ENCODE data around the gene DDB1.

The DDB1 gene

GRCh38 chr11:61277186-61278000, 55.5 kb downstream of the DDB1 start:
- in situ Hi-C loops (cut with HindIII; ENCODE audit: low pct_unique_long_range_greater_than_20kb, low sequenced_read_pairs) = no loop called here
- no peak for TF ChIP-seq JUND (IDR thresholded peaks at IDR 0.05; ENCODE audit: low read depth)
- DNase-seq (ENCODE audit: low read depth in 1 of 2, low spot score in 1 of 2) = no peak

- TF ChIP-seq JUND (IDR thresholded peaks at IDR 0.05; ENCODE audit: low read depth) = no peak
- no peak for DNase-seq (ENCODE audit: low read depth in 1 of 2, low spot score in 1 of 2)
- in situ Hi-C loops (cut with HindIII; ENCODE audit: low pct_unique_long_range_greater_than_20kb, low sequenced_read_pairs) = no loop called here
These were observed 57.7 kb downstream of the DDB1 start for GRCh38 chr11:61275191-61275590.

- in situ Hi-C loops (cut with HindIII; ENCODE audit: low pct_unique_long_range_greater_than_20kb, low sequenced_read_pairs) = no loop called here
- no peak for TF ChIP-seq JUND (IDR thresholded peaks at IDR 0.05; ENCODE audit: low read depth)
- DNase-seq (ENCODE audit: low read depth in 1 of 2, low spot score in 1 of 2) = no peak
These were observed 58.8 kb downstream of the DDB1 start for GRCh38 chr11:61274084-61274483.

GRCh38 chr11:61273178-61274078, 59.5 kb downstream of the DDB1 start:
- no peak for TF ChIP-seq JUND (IDR thresholded peaks at IDR 0.05; ENCODE audit: low read depth)
- DNase-seq (ENCODE audit: low read depth in 1 of 2, low spot score in 1 of 2) = no peak
- in situ Hi-C loops (cut with HindIII; ENCODE audit: low pct_unique_long_range_greater_than_20kb, low sequenced_read_pairs) = no loop called here

GRCh38 chr11:61272731-61273130, 60.2 kb downstream of the DDB1 start:
- in situ Hi-C loops (cut with HindIII; ENCODE audit: low pct_unique_long_range_greater_than_20kb, low sequenced_read_pairs) = no loop called here
- no peak for TF ChIP-seq JUND (IDR thresholded peaks at IDR 0.05; ENCODE audit: low read depth)
- DNase-seq (ENCODE audit: low read depth in 1 of 2, low spot score in 1 of 2) = no peak

- no peak for DNase-seq (ENCODE audit: low read depth in 1 of 2, low spot score in 1 of 2)
- in situ Hi-C loops (cut with HindIII; ENCODE audit: low pct_unique_long_range_greater_than_20kb, low sequenced_read_pairs) = no loop called here
These were observed 62.4 kb downstream of the DDB1 start for GRCh38 chr11:61270354-61271076.

GRCh38 chr11:61268588-61269250, 64.2 kb downstream of the DDB1 start:
- in situ Hi-C loops (cut with HindIII; ENCODE audit: low pct_unique_long_range_greater_than_20kb, low sequenced_read_pairs) = no loop called here
- no peak for DNase-seq (ENCODE audit: low read depth in 1 of 2, low spot score in 1 of 2)
- no peak for TF ChIP-seq JUND (IDR thresholded peaks at IDR 0.05; ENCODE audit: low read depth)

More at GRCh38 chr11:61270354-61271076, 62.4 kb downstream of the DDB1 start:
- no peak for TF ChIP-seq JUND (IDR thresholded peaks at IDR 0.05; ENCODE audit: low read depth)

- in situ Hi-C loops (cut with HindIII; ENCODE audit: low pct_unique_long_range_greater_than_20kb, low sequenced_read_pairs) = no loop called here
- DNase-seq (ENCODE audit: low read depth in 1 of 2, low spot score in 1 of 2) = no peak
- no peak for TF ChIP-seq JUND (IDR thresholded peaks at IDR 0.05; ENCODE audit: low read depth)
These were observed 65.5 kb downstream of the DDB1 start for GRCh38 chr11:61267437-61267841.

- in situ Hi-C loops (cut with HindIII; ENCODE audit: low pct_unique_long_range_greater_than_20kb, low sequenced_read_pairs) = no loop called here
- no peak for DNase-seq (ENCODE audit: low read depth in 1 of 2, low spot score in 1 of 2)
- TF ChIP-seq JUND (IDR thresholded peaks at IDR 0.05; ENCODE audit: low read depth) = no peak
These were observed 66.3 kb downstream of the DDB1 start for GRCh38 chr11:61266602-61267001.

- in situ Hi-C loops (cut with HindIII; ENCODE audit: low pct_unique_long_range_greater_than_20kb, low sequenced_read_pairs) = no loop called here
- TF ChIP-seq JUND (IDR thresholded peaks at IDR 0.05; ENCODE audit: low read depth) = no peak
- DNase-seq (ENCODE audit: low read depth in 1 of 2, low spot score in 1 of 2) = no peak
These were observed 67.5 kb downstream of the DDB1 start for GRCh38 chr11:61265357-61265756.

GRCh38 chr11:61264795-61265194, 68.1 kb downstream of the DDB1 start:
- in situ Hi-C loops (cut with HindIII; ENCODE audit: low pct_unique_long_range_greater_than_20kb, low sequenced_read_pairs) = no loop called here
- no peak for DNase-seq (ENCODE audit: low read depth in 1 of 2, low spot score in 1 of 2)
- TF ChIP-seq JUND (IDR thresholded peaks at IDR 0.05; ENCODE audit: low read depth) = no peak

GRCh38 chr11:61264371-61264770, 68.5 kb downstream of the DDB1 start:
- no peak for TF ChIP-seq JUND (IDR thresholded peaks at IDR 0.05; ENCODE audit: low read depth)
- no peak for DNase-seq (ENCODE audit: low read depth in 1 of 2, low spot score in 1 of 2)
- in situ Hi-C loops (cut with HindIII; ENCODE audit: low pct_unique_long_range_greater_than_20kb, low sequenced_read_pairs) = no loop called here
